NCI-H748 treated with DMSO at 0.1 percent for 48 hours (cell line): ENCODE measurements around the gene ZNF700.
"Not testable (repeated sequence)": the region's sequence is repeated elsewhere in the genome, so short reads cannot be mapped to it uniquely, and the experiment has no call there.

Source experiments
- DNase-seq: peaks from one replicate; lab custom pipeline; 2025; lab: John Stamatoyannopoulos, UW

The ZNF700 gene

GRCh38 chr19:11924886-11925650 is at the start of gene ZNF700:
Gene ZNF700, plus strand, starts transcription at chr19:11925107. Its CDS starts 104 bp downstream, at chr19:11925211.
- peak; percentile 67 for DNase-seq

GRCh38 chr19:11879687-11880266 is 45.1 kb upstream of the ZNF700 start:
- not testable (repeated sequence) for DNase-seq

- no peak for DNase-seq
Observed at GRCh38 chr19:11880598-11880997, 44.3 kb upstream of the ZNF700 start.

- DNase-seq, result peak; percentile 63
Observed at GRCh38 chr19:11881151-11881800, 43.6 kb upstream of the ZNF700 start.

- no peak for DNase-seq
Observed at GRCh38 chr19:11882606-11883005, 42.3 kb upstream of the ZNF700 start.

GRCh38 chr19:11887234-11887610 is 37.7 kb upstream of the ZNF700 start:
- DNase-seq, result no peak

- DNase-seq, result peak; percentile 42
Observed at GRCh38 chr19:11887611-11888531, 37.0 kb upstream of the ZNF700 start, which contains the start of gene ZNF69. Gene ZNF69, plus strand, starts transcription at chr19:11887782. Its CDS starts 142 bp downstream, at chr19:11887924.

GRCh38 chr19:11889901-11890300 is 35.0 kb upstream of the ZNF700 start:
- DNase-seq, result not testable (repeated sequence)

- DNase-seq, result no peak
Observed at GRCh38 chr19:11890634-11891033, 34.3 kb upstream of the ZNF700 start.

GRCh38 chr19:11894851-11895250 is 30.1 kb upstream of the ZNF700 start:
- DNase-seq, result no peak

GRCh38 chr19:11902228-11902627 is 22.7 kb upstream of the ZNF700 start:
- no peak for DNase-seq

GRCh38 chr19:11905928-11906327 is 19.0 kb upstream of the ZNF700 start:
- DNase-seq, result no peak

- not testable (repeated sequence) for DNase-seq
Observed at GRCh38 chr19:11911937-11912336, 13.0 kb upstream of the ZNF700 start.

- not testable (repeated sequence) for DNase-seq
Observed at GRCh38 chr19:11914417-11915051, 10.4 kb upstream of the ZNF700 start.

- no peak for DNase-seq
Observed at GRCh38 chr19:11921852-11922495, 2.9 kb upstream of the ZNF700 start.

GRCh38 chr19:11925651-11926187 is 812 bp downstream of the ZNF700 start:
- DNase-seq, result not testable (repeated sequence)

- DNase-seq, result no peak
Observed at GRCh38 chr19:11927227-11927626, 2.3 kb downstream of the ZNF700 start.

GRCh38 chr19:11931051-11931450 is 6.1 kb downstream of the ZNF700 start:
- no peak for DNase-seq

GRCh38 chr19:11931513-11931912 is 6.6 kb downstream of the ZNF700 start:
- no peak for DNase-seq

GRCh38 chr19:11935829-11936228 is 10.9 kb downstream of the ZNF700 start:
- DNase-seq, result not testable (repeated sequence)

- DNase-seq, result not testable (repeated sequence)
Observed at GRCh38 chr19:11938383-11938782, 13.5 kb downstream of the ZNF700 start.
